Stimulated activated CD4-positive, alpha-beta T cell treated with anti-CD3 and anti-CD28 coated beads, Interleukin-15, amount 100 ng/mL, for 24 hours (primary cell): ENCODE data around the gene LY6G5B.

Experiments used
- DNase-seq: peaks from one replicate; pipeline ENCODE4 v3.0.0-alpha.2; 2020

Gene LY6G5B, protein sequence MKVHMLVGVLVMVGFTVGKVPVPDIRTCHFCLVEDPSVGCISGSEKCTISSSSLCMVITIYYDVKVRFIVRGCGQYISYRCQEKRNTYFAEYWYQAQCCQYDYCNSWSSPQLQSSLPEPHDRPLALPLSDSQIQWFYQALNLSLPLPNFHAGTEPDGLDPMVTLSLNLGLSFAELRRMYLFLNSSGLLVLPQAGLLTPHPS

DNA sequence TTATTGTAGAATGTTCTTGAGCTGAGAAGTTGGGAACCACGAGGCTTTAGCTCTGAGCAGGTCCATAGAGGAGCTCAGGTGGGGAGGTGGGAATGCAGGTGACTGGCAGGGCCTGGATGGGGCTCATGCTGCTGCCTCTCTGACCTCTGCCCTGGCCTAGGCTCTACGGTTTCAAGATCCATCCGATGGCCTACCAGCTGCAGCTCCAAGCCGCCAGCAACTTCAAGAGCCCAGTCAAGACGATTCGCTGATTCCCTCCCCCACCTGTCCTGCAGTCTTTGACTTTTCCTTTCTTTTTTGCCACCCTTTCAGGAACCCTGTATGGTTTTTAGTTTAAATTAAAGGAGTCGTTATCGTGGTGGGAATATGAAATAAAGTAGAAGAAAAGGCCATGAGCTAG is at the start of gene LY6G5B:
Gene LY6G5B, plus strand, starts transcription at position 301 of the 400 bp plus-strand sequence. CDS start 975 bp downstream, outside the sequence.
- no peak for DNase-seq

DNA sequence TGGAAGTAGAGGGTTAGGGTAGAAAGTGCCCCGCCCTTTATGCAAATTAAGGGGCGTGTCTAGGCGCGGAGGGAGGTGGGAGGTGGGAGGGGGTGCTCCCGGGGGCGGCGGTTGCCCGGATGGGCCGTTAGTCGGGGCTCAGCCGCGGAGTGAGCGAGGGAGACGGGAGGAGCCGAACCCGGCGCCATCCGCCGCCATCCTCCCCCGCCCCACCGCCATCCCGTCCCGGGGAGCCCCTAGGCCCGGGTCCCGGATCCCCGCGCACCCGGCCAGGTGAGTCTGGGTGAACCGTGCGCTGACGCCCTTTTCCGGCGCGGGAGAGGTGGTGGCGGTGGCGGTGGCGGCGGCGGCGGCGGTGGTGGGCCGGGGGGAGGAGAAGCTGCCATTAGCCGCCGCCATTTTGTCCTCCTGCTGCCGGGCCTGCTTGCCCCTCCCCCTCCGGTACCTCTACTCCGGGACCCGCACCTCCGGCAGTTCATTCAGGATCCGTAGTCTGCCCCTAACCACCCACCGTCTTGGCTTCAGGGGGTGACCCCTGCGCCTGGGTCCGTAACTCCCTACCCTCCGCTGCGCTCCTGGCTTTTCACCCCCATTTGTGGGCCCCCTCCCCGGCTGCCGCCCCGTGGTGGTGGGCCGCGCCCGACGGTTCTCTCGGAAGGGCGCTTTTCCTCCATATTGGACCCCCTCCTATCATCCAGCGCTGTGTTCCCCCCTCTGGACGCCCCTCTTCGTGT is 49.0 kb upstream of the LY6G5B start, which contains the start of gene PRRC2A:
Gene PRRC2A, plus strand, starts transcription at position 130 of the 734 bp plus-strand sequence. CDS start 2,075 bp downstream, outside the sequence.
- DNase-seq, result peak; percentile 97

DNA sequence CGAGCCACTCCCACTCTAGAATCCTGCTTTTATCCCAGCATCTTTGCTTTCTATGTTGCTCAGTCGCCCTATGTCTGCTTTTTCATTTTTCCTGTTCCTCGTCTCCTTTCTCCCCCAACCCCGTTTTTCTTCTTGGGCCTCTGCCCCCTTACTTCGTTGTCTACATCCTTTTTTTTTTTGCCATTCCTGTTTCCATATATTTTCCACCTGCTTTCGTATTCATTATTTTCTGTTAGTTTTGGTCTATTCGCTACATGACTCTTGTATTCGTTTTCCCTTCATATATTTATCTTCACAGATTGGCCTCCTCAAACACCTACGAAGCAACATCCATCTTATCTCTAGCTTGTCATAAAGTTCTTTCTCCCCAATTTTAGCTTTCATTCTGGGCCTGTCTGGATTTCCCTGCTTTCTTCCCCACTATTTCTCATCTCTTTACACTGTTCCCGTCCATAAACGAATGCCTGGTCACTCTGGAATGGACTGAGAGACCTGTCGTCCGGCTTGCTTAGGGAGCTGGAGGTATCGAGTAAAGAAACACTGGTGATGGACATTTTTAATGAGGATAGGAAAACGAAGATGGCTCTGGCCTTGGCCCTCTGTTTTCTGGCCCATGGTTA is 48.3 kb upstream of the LY6G5B start:
- DNase-seq, result no peak

DNA sequence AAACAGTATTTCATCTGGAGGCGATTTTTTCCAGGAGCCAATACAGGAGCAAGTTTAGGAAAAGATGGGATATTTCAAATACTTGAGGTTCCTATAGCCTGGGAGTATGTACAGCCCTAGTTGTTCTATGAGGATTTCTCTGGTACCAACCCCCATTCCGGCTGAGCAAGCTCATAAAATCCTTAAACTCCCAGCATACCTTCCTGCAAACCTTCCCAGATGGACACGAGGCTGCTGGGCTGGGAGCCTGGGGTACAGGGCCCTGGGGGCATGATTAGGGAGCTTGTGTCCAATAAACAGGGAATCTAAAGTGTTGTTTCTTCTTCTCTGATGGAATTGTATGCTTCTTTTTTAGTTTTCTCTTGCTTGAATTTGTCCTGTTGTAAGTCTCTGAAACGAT is 47.8 kb upstream of the LY6G5B start:
- DNase-seq, result no peak

DNA sequence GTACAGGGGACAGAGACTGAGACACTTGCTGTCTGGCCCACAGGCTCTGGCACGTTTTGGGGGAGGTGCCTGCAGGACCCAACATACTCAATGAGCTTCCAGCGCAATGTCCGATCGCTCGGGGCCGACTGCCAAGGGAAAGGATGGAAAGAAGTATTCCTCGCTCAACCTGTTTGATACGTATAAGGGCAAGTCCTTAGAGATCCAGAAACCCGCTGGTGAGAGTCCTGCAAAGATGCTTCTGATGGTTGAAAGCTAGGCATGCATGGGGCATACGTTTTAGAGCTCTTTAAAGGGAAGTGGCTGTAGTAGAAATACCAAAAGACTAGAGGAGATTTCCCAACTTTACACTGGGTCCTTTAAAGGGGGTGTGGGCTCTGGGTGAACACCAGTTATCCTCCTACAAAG is 47.1 kb upstream of the LY6G5B start:
- DNase-seq, result no peak

DNA sequence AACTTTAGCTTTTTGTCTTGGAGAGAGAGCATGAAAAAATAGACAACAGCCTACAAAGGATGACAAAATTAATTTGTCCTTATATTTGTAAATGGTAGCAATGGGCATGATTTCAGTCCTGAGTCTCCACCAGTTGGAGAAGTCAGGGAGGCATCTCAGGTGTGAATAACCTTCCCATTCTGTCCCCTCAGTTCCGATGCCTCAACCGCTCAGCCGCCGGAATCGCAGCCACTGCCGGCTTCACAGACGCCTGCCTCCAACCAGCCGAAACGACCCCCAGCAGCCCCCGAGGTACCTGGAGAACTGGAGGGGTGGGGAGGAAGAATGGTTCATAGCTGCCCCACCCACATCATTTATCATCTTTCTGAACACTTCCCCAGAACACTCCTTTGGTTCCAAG is 45.7 kb upstream of the LY6G5B start:
- no peak for DNase-seq

DNA sequence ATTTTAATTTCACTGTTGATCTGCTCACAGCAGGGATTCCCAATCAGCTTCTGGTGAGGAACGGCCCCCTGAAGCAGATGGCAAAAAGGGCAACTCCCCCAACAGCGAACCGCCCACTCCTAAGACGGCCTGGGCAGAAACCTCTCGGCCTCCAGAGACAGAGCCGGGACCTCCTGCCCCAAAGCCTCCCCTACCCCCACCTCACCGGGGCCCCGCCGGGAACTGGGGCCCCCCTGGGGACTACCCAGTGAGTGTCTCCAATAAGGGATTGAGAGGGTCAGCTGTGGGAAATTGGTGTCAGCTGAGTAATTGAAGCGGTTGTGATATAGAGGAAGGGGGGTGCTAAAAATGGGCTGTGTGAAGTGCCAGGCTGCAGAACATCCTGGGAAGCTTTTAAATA is 42.8 kb upstream of the LY6G5B start:
- no peak for DNase-seq

DNA sequence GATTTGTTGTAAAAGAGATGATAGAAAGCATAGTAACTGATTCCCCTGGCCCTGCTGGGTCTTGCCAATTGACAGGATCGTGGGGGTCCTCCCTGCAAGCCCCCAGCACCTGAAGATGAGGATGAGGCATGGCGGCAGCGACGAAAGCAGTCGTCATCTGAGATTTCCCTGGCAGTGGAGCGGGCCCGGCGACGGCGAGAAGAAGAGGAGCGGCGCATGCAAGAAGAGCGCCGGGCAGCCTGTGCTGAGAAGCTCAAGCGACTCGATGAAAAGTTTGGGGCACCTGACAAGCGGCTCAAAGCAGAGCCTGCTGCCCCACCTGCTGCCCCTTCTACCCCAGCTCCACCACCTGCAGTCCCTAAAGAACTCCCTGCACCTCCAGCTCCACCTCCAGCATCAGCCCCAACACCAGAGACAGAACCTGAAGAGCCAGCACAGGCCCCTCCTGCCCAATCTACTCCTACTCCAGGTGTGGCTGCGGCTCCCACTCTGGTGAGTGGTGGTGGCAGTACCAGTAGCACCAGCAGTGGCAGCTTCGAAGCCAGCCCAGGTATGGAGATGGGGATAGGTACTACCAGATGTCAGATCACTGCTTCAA is 42.0 kb upstream of the LY6G5B start:
- no peak for DNase-seq

DNA sequence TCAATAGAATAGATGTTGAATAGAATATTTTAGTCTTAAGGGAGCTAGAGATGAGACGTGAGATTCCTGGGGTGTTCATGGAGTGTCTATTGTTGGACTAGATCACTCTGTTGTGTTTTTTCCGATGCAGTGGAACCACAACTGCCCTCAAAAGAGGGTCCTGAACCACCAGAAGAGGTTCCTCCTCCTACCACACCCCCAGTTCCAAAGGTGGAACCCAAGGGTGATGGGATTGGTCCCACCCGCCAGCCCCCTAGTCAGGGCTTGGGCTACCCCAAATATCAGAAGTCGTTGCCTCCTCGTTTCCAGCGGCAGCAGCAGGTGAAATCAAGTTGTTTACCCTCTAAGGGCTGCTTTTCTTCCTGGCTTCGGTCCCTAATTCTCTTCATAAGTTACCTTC is 40.8 kb upstream of the LY6G5B start:
- DNase-seq, result no peak

DNA sequence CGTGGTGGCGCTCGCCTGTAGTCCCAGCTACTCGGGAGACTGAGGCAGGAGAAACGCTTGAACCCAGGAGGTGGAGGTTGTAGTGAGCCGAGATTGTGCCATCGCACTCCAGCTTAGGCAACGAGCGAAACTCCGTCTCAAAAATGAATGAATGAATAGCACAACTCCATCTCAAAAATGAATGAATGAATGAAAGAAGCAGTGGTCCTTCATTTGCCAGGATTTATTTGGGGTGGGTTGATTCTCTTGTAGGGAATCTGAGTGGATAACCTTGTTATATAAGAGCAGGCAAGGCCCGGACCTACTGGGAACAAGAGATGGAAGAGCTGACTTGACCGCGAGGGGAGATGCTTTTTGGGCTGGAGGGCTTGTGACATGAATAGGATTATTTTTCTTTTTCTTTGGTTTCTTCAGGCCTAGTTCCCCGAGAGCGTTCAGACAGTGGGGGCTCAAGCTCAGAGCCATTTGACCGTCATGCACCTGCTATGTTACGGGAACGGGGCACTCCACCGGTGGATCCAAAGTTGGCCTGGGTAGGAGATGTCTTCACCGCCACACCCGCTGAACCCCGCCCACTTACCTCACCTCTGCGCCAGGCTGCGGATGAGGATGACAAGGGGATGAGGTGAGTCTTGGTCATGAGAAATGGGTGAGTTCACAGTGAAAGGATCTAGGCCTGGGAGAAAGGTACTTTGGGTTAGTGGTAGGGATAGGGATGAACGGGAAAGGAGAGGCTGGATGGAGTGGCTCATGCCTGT is 39.4 kb upstream of the LY6G5B start:
- DNase-seq, result no peak

DNA sequence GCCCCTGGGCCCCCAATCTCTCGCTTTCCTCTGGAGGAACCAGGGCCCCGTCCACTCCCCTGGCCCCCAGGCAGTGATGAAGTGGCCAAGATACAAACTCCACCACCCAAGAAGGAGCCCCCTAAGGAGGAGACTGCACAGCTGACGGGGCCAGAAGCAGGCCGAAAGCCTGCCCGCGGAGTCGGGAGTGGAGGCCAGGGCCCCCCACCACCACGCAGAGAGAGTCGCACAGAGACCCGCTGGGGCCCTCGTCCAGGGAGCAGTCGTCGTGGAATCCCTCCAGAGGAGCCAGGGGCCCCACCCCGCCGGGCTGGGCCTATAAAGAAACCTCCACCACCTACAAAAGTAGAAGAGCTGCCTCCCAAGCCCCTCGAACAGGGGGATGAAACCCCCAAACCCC is 38.6 kb upstream of the LY6G5B start:
- no peak for DNase-seq

DNA sequence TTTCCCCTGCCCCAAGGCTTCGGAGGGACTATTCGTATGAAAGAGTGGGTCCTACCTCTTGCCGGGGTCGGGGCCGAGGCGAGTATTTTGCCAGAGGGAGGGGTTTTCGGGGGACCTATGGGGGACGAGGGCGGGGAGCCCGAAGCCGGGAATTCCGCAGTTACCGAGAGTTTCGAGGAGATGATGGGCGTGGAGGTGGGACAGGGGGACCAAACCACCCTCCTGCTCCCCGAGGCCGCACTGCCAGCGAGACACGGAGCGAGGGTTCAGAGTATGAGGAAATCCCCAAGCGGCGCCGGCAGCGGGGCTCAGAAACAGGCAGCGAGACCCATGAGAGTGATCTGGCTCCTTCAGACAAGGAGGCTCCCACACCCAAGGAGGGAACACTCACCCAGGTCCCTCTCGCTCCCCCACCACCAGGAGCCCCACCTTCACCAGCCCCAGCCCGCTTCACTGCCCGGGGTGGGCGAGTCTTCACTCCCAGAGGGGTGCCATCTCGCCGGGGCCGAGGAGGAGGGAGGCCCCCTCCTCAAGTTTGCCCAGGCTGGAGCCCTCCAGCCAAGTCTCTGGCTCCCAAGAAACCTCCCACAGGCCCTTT is 38.0 kb upstream of the LY6G5B start:
- DNase-seq, result no peak

DNA sequence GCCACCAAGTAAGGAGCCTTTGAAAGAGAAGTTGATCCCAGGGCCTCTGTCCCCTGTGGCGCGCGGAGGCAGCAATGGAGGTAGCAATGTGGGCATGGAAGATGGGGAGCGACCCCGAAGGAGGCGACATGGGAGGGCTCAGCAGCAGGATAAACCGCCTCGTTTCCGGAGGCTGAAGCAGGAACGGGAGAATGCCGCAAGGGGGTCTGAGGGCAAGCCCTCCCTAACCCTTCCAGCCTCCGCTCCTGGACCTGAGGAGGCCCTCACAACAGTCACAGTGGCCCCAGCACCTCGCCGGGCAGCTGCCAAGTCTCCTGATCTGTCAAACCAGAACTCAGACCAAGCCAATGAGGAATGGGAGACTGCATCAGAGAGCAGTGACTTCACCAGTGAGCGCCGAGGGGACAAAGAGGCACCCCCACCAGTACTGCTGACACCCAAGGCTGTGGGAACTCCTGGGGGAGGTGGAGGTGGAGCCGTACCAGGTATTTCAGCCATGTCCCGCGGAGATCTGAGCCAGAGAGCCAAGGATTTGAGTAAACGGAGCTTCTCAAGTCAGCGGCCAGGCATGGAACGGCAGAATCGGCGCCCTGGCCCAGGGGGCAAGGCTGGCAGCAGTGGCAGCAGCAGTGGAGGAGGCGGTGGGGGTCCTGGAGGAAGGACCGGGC is 37.4 kb upstream of the LY6G5B start:
- DNase-seq, result no peak

DNA sequence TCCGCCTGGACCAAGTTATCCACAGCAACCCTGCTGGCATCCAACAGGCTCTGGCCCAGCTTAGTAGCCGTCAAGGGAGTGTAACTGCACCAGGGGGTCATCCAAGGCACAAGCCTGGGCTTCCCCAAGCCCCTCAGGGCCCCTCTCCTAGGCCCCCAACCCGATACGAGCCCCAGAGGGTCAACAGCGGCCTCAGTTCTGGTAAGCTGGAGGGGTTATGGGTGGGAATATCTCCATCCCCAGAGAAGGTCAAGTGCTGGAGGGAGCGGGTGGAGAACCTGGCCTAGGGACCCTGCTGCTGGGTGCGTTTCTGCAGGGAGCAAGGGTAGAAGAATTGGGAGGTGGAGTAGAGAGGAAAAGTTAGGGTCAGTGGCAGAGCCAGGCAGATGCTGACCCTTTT is 36.3 kb upstream of the LY6G5B start:
- no peak for DNase-seq

DNA sequence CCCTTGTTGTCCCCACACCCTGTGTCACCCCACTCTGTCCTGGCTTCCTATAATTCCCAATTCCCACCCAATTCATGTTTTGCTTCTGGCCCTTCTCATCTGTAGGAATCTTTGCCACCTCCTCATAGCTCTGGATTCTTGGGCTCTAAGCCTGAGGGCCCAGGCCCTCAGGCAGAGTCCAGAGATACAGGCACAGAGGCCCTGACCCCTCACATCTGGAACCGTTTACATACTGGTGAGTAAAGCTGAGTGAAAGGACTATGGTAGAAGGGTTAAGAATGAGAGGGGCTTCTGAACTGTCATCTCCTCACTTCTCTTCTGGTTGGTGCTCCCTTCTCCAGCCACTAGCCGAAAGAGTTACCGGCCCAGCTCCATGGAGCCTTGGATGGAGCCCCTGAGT is 35.6 kb upstream of the LY6G5B start:
- DNase-seq, result no peak

DNA sequence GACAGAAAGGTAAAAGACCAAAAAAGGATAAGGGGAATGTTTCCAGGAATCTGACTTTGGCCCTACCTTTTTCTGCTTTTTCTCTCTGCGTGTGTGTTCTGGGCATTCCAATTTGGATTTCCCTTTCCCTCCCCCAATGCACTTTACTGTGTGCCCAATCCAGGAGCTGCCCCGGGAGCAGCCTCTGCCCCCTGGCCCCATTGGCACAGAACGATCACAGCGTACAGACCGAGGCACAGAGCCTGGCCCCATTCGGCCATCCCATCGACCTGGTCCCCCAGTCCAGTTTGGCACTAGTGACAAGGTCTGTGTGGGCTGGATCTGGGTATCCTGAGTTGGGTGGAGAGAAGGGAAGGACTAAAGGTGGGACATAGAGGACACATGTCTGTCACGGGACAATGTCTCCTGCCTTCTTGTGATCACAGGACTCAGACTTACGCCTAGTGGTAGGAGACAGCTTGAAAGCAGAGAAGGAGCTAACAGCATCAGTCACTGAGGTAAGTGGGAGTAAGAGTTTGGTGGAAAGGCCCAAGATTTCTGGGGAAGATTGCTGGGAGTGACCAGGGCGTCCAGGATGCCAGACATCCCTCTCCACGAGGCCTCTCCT is 34.7 kb upstream of the LY6G5B start:
- DNase-seq, result no peak

DNA sequence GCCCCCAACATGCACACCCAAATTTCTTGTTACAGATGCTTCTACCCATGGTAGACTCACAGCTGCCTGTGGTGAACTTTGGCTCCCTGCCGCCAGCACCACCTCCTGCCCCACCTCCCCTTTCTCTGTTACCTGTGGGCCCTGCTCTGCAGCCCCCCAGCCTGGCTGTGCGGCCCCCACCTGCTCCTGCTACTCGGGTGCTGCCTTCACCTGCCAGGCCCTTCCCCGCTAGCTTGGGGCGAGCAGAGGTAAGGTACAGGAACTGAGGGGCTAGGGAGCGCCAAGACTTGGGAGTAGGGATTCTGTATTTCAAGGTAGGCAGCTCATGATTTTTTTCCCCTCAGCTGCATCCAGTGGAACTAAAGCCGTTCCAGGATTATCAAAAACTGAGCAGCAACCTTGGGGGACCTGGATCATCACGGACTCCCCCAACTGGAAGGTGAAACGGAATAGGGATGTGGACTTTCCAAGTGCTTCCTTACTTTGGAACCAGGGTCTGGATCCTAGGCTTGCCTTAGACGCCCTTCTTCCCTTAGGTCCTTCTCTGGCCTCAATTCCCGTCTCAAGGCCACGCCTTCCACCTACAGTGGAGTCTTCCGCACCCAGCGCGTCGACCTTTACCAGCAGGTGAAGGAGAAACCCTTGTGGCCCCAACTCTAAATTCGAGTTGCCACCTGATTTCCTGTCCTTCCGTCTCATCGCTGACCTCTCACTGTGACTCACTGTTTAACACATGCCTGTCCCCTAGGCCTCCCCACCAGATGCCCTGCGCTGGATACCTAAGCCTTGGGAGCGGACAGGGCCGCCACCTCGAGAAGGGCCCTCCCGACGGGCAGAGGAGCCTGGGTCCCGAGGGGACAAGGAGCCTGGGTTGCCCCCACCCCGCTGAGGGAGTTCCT is 32.8 kb upstream of the LY6G5B start:
- DNase-seq, result no peak

DNA sequence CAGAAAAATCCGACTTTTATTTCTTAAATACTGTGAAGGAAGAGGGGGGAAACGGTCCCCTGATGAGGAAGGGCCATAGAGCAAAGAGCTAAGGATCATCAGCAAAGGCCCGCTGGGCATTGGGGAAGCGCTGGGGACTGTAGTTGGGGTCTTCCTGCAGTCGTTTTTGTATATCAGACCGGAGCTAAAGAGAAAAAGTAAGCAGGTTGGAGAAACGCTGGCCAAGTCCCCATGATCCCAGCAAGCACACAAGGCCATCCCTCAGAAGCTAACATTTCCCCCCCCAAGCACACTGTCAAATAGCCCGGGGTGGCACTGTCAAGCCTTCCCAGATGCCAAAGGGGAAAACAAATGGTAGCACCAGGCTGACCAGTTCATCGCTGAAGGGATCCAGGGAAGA is 30.7 kb upstream of the LY6G5B start:
- DNase-seq, result no peak

DNA sequence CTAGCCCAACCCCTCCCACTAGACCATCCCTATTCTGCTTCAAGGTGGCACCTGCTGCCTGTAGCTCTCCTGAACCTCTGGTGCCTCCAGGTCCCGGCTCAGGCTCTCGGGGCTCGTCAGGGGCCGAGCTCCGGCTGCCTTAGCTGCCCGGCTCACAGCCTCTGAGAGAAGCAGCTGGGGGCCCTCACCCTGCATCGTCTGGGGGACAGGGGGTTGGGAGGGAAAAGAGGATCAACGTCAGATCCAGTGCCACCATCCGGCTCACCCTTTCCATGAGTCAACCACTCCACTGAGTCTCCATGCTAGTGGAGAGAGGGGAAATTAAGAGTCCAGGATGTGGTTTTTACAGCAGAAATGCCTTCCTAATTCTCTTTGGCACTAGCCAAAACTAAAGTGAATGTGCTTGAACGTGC is 30.3 kb upstream of the LY6G5B start:
- peak; percentile 58 for DNase-seq

DNA sequence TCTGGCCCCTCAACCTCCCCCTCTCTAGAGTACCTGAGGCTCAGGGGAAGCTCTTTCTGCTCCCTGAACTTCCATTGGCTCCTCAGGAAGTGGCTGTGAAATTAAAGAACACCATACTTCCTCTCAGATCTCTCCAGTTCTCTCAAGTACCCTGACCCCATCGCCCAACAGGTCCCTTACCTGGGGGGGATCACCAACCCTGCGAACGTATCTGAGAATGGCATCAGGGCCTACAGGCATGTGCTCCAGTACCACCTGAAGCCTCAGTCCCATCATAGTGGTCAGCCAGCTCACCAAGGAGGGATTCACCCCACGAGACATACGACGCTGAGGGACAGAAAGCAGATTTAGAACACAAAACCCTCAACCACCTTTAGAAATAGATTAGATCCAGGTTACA is 29.2 kb upstream of the LY6G5B start:
- DNase-seq, result no peak

DNA sequence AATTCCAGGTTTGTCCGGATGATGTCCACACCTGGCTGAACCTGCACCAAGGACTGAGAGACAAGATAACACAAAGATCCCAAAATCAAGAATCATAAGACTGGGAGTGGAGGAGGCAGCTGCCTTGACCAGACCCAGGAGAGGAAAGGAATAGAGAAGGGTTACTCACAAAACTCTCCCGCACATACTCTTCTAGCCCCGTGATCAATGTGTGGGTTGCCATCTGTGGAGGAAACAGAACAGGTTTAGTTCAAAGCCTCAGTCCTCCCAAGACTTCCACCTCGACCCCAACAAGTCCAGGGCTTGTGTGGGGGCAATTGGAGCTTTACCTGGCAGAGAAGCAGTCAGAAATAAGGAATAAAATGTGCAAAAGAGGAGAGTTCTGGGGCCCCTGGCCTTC is 28.4 kb upstream of the LY6G5B start:
- no peak for DNase-seq
